HTERT RPE-1 (cell line): ENCODE data around the gene CPSF7.
"Not testable (repeated sequence)": the region's sequence is repeated elsewhere in the genome, so short reads cannot be mapped to it uniquely, and the experiment has no call there.

Experiments
- in situ Hi-C: fragments of 300-500 bp; cut with MboI; formaldehyde crosslinking; loops from 4 replicates; pipeline ENCODE4 v1.14.3; 2020; ENCODE audit warnings: low sequenced_read_pairs

CPSF7 gene

GRCh38 chr11:61442616-61443015 is 12.8 kb upstream of the CPSF7 start:
- in situ Hi-C loops, result no loop called here

- in situ Hi-C loops, result no loop called here
These were observed 9.8 kb upstream of the CPSF7 start for GRCh38 chr11:61439615-61440014.

DNA sequence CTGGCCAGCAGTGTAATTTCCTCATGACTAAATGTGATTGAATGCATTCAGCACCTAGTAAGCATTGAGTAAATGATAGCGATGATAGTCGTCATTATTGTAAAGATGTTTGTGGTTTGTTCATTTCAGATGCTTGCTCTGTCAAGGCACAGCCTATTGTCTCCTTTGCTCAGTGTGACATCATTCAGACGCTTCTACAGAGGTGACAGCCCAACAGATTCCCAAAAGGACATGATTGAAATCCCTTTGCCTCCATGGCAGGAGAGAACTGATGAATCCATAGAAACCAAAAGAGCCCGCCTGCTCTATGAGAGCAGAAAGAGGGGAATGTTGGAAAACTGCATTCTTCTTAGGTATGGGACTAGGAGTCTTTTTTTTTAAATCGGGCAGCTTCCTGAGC is 7.7 kb upstream of the CPSF7 start:
- in situ Hi-C loops, result no loop called here

- in situ Hi-C loops, result not testable (repeated sequence)
These were observed 1.1 kb upstream of the CPSF7 start for GRCh38 chr11:61430839-61431238.

DNA sequence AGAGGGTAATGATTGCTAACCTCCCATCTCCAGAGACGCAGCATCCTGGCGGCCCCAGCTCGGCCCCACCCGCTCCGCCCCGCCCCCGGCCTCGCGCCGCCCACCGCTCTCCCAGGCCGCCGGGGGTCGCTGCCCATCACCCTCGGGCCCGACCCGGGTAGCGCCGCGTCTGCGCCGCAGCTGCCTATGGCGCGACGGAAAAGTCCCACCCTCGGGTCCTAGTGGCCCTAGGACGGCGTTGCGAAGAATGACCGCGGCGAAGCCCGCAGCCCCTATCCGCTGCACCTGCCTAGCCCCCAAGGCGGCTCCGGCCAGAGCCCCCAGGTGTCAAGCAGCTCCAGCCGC is 457 bp downstream of the CPSF7 start:
- in situ Hi-C loops, result no loop called here

GRCh38 chr11:61425367-61426131 is 4.2 kb downstream of the CPSF7 start:
- in situ Hi-C loops, result no loop called here

DNA sequence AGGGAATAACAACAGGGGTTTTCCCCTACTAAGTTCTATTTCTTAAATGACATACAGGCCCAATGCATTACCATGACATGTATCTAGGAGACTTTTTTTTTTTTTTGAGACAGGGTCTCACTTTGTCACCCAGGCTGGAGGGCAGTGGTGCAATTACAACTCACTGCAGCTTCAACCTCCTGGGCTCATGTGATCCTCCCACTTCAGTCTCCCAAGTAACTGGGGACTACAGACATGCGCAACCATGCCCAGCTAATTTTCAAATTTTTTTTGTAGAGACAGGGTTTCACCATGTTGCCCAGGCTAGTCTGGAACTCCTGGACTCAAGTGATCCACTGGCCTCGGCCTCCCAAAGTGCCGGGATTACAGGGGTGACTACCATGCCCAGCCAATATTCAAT is 7.5 kb downstream of the CPSF7 start:
- in situ Hi-C loops, result no loop called here

- in situ Hi-C loops, result no loop called here
These were observed 11.6 kb downstream of the CPSF7 start for GRCh38 chr11:61418136-61418535.

GRCh38 chr11:61417670-61418069 is 12.1 kb downstream of the CPSF7 start:
- in situ Hi-C loops, result no loop called here

DNA sequence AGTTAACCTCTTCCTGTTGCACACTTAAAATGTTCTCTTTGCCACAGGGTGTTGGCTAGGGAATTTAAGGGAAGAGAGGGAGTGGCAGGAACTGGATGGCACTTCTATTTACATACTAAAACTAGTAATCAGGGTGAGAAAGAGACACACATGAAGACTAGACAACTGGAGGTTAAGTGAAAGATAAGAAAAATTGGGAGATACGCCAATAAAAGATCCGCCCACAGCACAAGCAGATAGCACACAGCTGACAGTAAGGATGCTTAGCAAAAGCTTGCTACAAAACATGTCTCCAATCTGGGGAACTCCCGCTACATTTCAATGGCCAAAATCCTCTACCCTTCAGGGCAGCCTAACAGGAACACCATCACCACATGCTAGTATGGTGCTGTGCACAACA is 12.8 kb downstream of the CPSF7 start:
- in situ Hi-C loops, result no loop called here

GRCh38 chr11:61415381-61415780 is 14.4 kb downstream of the CPSF7 start:
- in situ Hi-C loops, result no loop called here

DNA sequence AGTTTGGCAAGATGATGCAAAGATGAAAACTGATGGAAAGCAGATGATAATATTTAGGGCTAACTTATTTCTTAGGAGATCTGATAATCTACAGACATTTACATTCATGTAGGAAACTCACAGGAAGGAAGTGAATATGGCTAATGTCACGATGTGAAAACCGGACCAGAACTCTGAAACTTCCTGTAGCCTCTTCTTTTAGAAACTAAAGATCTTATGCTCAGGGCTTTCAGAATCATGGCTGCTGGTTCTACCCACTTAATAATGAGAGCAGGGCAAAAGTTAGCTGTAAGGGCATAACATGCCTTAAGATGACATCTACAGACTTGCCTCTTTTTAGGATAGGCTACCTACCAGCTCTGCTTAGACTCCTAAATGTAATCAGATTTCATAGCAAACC is 15.2 kb downstream of the CPSF7 start:
- in situ Hi-C loops, result no loop called here

DNA sequence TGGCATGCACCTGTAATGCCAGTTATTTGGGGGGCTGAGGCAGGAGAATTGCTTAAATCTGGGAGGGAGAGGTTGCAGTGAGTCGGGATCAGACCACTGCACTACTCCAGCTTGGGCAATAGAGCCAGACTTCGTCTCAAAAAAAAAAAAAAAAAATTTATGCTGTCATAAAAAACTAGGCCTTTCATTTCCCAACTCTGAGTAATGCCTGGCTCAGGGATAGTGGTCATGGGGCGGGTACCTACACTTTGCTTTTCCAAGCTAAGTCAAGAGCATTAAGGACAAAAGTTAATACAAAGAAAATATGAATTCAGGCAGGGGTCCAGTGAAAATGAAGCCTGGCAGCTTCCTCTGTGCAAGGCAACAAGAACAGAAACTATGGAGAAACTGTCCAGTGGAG is 16.3 kb downstream of the CPSF7 start:
- in situ Hi-C loops, result no loop called here

DNA sequence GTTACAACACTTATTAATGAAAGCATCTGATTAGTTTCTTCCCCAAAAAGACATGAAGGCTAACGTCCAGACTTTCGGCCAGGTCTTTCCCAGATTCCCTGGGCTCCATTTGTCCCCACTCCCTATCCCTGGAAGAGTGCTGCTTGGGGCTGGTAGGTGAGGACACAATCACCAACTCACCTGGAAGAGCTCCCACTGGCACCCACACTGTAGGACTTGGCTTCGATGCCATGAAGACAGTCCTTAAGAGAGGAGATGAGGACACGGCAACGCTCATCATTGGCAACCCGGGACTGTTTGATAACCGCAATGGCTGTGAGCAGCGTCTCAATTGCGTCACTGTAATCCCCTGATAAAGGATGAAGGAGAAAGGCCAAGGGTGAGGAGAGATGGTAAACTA is 18.2 kb downstream of the CPSF7 start:
- in situ Hi-C loops, result no loop called here

GRCh38 chr11:61406991-61407728 is 22.6 kb downstream of the CPSF7 start:
- in situ Hi-C loops, result no loop called here

- in situ Hi-C loops, result no loop called here
These were observed 23.7 kb downstream of the CPSF7 start for GRCh38 chr11:61406067-61406466.

DNA sequence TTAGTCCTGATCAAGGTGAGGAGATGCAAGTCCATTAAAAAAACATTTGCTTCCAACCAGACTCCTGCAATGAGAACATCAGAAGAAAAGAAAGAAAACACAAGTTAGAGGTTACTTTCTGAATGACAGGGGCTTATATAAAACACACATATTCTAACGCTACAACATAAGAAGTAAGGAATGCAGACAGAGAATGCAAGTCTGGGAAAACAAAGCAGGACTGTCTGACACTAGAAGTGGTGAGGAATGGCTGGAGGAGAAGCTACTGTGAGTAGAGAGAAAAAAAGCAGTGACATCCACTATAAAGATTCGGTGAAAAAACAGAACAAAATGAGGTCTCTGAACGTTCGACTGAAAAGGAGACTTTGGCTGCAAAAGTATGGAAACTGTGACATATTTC is 25.1 kb downstream of the CPSF7 start:
- in situ Hi-C loops, result no loop called here

DNA sequence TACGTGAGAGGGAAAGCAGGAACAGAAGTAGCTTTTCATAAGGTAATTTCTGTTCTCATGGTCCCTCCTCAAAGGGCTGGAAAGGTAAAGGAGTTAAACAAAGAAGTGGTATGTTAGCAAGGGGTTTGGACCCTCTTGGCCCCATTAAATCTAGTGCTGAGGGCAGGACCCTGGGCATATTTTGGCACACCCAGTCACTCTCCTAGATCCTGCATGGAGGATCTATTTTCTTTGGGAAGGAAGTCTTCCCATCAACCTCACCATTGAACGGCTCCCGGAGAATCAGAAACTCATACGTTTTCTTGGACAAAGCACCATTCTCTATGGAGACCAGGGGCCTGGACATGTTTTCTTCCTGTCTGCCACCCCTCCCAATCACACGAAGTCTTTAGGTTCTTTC is 25.7 kb downstream of the CPSF7 start:
- in situ Hi-C loops, result no loop called here

GRCh38 chr11:61403658-61404057 is 26.1 kb downstream of the CPSF7 start:
- in situ Hi-C loops, result no loop called here

- in situ Hi-C loops, result no loop called here
These were observed 28.2 kb downstream of the CPSF7 start for GRCh38 chr11:61401573-61401972.

DNA sequence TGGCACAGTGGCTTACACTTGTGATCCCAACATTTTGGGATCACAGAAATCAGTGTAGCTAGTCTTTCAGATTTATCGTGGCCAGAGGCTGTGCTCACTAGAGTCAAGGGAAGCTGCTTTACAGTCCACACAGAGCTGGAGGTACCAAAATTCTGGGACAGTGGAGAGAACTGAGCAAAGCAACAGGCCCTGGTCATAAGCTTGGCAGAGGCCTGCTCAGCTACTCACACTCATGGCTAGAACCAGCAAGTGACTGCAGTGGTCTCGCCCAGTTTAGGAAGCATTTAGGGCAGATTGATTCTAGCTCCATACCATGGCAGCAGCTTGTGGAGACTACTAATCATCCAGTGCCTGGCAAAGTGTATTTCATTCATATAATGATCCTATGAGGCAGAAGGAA is 28.6 kb downstream of the CPSF7 start:
- in situ Hi-C loops, result no loop called here

- in situ Hi-C loops, result no loop called here
These were observed 36.7 kb downstream of the CPSF7 start for GRCh38 chr11:61392981-61393595.
